Lung (tissue), 16 donors: ENCODE data around the gene BDKRB1. TPM values are rescaled to one million over a fixed set of nuclear protein-coding genes. Genes with fewer than 3 reads are reported as not detected.
A peak's percentile ranks its signal among the peaks of the same experiment; 100 is the strongest.

Experiments used
- ATAC-seq: fragments of 200-7000 bp; cut with Tn5 transposase; one replicate; pipeline ENCODE4 v1.9.1; 2020; ENCODE audit warnings: moderate number of reproducible peaks; ENCODE audit not compliant: insufficient read depth, low FRiP score
- DNase-seq, 3 donors: peaks; one replicate each; pipeline ENCODE4 v3.0.0-alpha.2; 2013 to 2017
- H3K27ac ChIP-seq, 2 donors: one replicate each; pipeline ENCODE4 v1.5.1; 2013; ENCODE audit warnings: mild to moderate bottlenecking in 2 of 2, moderate library complexity in 2 of 2, control low read depth in 1 of 2, inconsistent platforms in 1 of 2, low read depth in 1 of 2, low read length in 1 of 2
- H3K27me3 ChIP-seq, 3 donors: one replicate each; pipeline ENCODE4 v1.5.1; 2013; ENCODE audit warnings: low read length in 2 of 3; ENCODE audit not compliant: control insufficient read depth in 3 of 3, insufficient read depth in 3 of 3
- H3K36me3 ChIP-seq, 4 donors: one replicate each; pipeline ENCODE4 v1.5.1; 2013; ENCODE audit warnings: low read length in 4 of 4, mild to moderate bottlenecking in 1 of 4, moderate library complexity in 1 of 4; ENCODE audit not compliant: control insufficient read depth in 4 of 4, insufficient read depth in 4 of 4
- H3K4me1 ChIP-seq, 5 donors: one replicate each; pipeline ENCODE4 v1.5.1; 2013; ENCODE audit warnings: low read length in 5 of 5, mild to moderate bottlenecking in 2 of 5, moderate library complexity in 1 of 5; ENCODE audit not compliant: control insufficient read depth in 5 of 5, insufficient read depth in 5 of 5
- H3K4me3 ChIP-seq: one replicate; pipeline ENCODE4 v1.5.1; 2013; ENCODE audit warnings: mild to moderate bottlenecking, control low read depth, moderate library complexity
- H3K9ac ChIP-seq, 2 donors: one replicate each; pipeline ENCODE4 v1.5.1; 2013; ENCODE audit warnings: low read length in 2 of 2, control low read depth in 1 of 2; ENCODE audit not compliant: insufficient read depth in 1 of 2
- H3K9me3 ChIP-seq, 4 donors: one replicate each; pipeline ENCODE4 v1.5.1; 2013; ENCODE audit warnings: low read length in 3 of 4, mild to moderate bottlenecking in 1 of 4, moderate library complexity in 1 of 4; ENCODE audit not compliant: control insufficient read depth in 4 of 4, insufficient read depth in 3 of 4
- CTCF ChIP-seq: IDR thresholded peaks from 2 replicates; pipeline ENCODE4 v1.5.1; 2012; ENCODE audit warnings: mild to moderate bottlenecking; ENCODE audit errors: control extremely low read depth, extremely low read depth
- WGBS, 2 donors: extraction: QIAGEN DNeasy Blood & Tissue Kit; methylation state at CpG; one replicate each; pipeline ENCODE4 v1.1.7; 2013; 5-methylcytosine and 5-hydroxymethylcytosine counted together
- long read RNA-seq, 5 donors: transcript quantifications; one replicate each; lab custom pipeline, GENCODE V29; 2026
- polyA plus RNA-seq, 2 donors: library from polyadenylated mRNA; stranded (reverse); fragments of 200-250 nt; gene quantifications; one replicate each; pipeline ENCODE4 v1.2.1, GENCODE V29; 2013
- total RNA-seq, 2 donors: library from RNA; depleted of rRNA in 1 of 2; stranded (reverse); fragments of >200 nt in 1 of 2; gene quantifications; one replicate each; pipeline ENCODE4 v1.2.1, GENCODE V29; 2014 to 2021
- donor health status: control.
- donor health status: control.
- donor health status: Bipolar disorder and iron deficiency.
- donor health status: healthy.
- donor health status: DM: yes; HTN: yes; CAD: no.

Gene BDKRB1
- total RNA-seq (under 1 TPM; 0.18 to 0.23 TPM), polyA plus RNA-seq (1 to 10 TPM in 1 of 2 donors, under 1 TPM in 1; 0.61 to 5.4 TPM)
- long read RNA-seq, donor 1, result 0 reads
- long read RNA-seq, donor 2, result 0 reads
- long read RNA-seq, donor 3, partial matches to known transcripts, result 0 of 1 reads
- long read RNA-seq, donor 3, other reads (novel, unspliced or antisense), result 0 of 1 reads
- long read RNA-seq, donor 4, result 0 reads
- long read RNA-seq, donor 5, result 0 reads

GRCh38 chr14:96255501-96256366 lies at the start of gene BDKRB1:
TSS of gene BDKRB1 (plus strand) at chr14:96256210. CDS start at chr14:96263683, 7,473 bp downstream.
- no peak within 1 kb of the TSS for H3K9ac ChIP-seq
- H3K4me3 ChIP-seq, result no peak within 1 kb of the TSS
- peak in 1 of 3 donors; percentile 54 for DNase-seq
- H3K27ac ChIP-seq, result peak within 1 kb of the TSS in 1 of 2 donors; percentile 37
- H3K9me3 ChIP-seq, result peaks cover 0 to 6% (median under 1%) of the 10 kb centered on the region in 4 donors
- no peak for TF ChIP-seq CTCF
- peak; percentile 50 for ATAC-seq
- H3K36me3 ChIP-seq, result no peaks in the 10 kb centered on the region
- no peaks in the 10 kb centered on the region for H3K27me3 ChIP-seq
- peaks cover 0 to 26% (median 2%) of the 10 kb centered on the region in 5 donors for H3K4me1 ChIP-seq
- 74 to 83% methylated on average over 12 of the region's 12 CpGs for WGBS, 2 donors

- Histone ChIP-seq H3K27ac (no peak overlapping the region), H3K9me3 (peaks cover 0 to under 1% (median 0%) of the 10 kb centered on the region in 4 donors), H3K4me1 (peaks cover 0 to 23% (median 5%) of the 10 kb centered on the region in 5 donors), H3K4me3 (no peak overlapping the region), H3K36me3 (no peaks in the 10 kb centered on the region), H3K9ac (no peak overlapping the region), H3K27me3 (peaks cover 0 to 2% (median 0%) of the 10 kb centered on the region in 3 donors)
- TF ChIP-seq CTCF, result no peak
- DNase-seq (no peak), ATAC-seq (no peak)
- WGBS, 2 donors, result 64 to 81% methylated on average over 8 of the region's 8 CpGs
Measured at GRCh38 chr14:96206461-96206860, 49.5 kb upstream of the BDKRB1 start.

- Histone ChIP-seq H3K36me3 (no peaks in the 10 kb centered on the region), H3K27me3 (peaks cover 0 to 2% (median 0%) of the 10 kb centered on the region in 3 donors), H3K27ac (no peak overlapping the region), H3K9ac (no peak overlapping the region), H3K9me3 (peaks cover 0 to 8% (median 3%) of the 10 kb centered on the region in 4 donors), H3K4me1 (peaks cover 0 to 23% (median 5%) of the 10 kb centered on the region in 5 donors), H3K4me3 (no peak overlapping the region)
- ATAC-seq, result no peak
- TF ChIP-seq CTCF, result no peak
- 95 to 97% methylated on average over 5 of the region's 5 CpGs for WGBS, 2 donors
- no peak for DNase-seq
Measured at GRCh38 chr14:96207686-96208085, 48.3 kb upstream of the BDKRB1 start.
